Gastrocnemius medialis (tissue), 4 donors: ENCODE measurements around the gene ZBTB21. TPM values are rescaled to one million over a fixed set of nuclear protein-coding genes. Genes with fewer than 3 reads are reported as not detected.

Experiments
- ATAC-seq, 2 donors: fragments of 150-250 bp; one replicate each; pipeline ENCODE4 v1.9.1; 2016
- DNase-seq, 2 donors: peaks; one replicate each; pipeline ENCODE4 v3.0.0-alpha.2; 2019
- H3K27ac ChIP-seq, 4 donors: fragments of 200-600 bp; sonication (generic); 1 replicate in 1 of 4; 2 replicates in 3 of 4; pipeline ENCODE4 v1.5.1; 2016 to 2018; ENCODE audit warnings: mild to moderate bottlenecking in 2 of 4, moderate library complexity in 1 of 4
- H3K27me3 ChIP-seq, 3 donors: fragments of 200-600 bp; sonication (generic) in 2 of 3; 1 replicate in 1 of 3; 2 replicates in 2 of 3; pipeline versions ENCODE4 v1.5.1 to v1.6.0; 2016 to 2019; ENCODE audit warnings: mild to moderate bottlenecking in 1 of 3, moderate library complexity in 1 of 3
- H3K36me3 ChIP-seq, 2 donors: fragments of 200-600 bp; sonication (generic) in 1 of 2; one replicate each; pipeline ENCODE4 v1.5.1; 2017 to 2018
- H3K4me1 ChIP-seq, 2 donors: fragments of 200-600 bp; sonication (generic) in 1 of 2; one replicate each; pipeline ENCODE4 v1.5.1; 2016 to 2017; ENCODE audit warnings: mild to moderate bottlenecking in 2 of 2
- H3K4me3 ChIP-seq, 4 donors: fragments of 200-600 bp; sonication (generic) in 3 of 4; 1 replicate in 1 of 4; 2 replicates in 3 of 4; pipeline ENCODE4 v1.5.1; 2016 to 2019; ENCODE audit warnings: mild to moderate bottlenecking in 2 of 4
- H3K9me3 ChIP-seq, 3 donors: fragments of 200-600 bp; sonication (generic) in 2 of 3; 1 replicate in 1 of 3; 2 replicates in 2 of 3; pipeline ENCODE4 v1.5.1; 2016 to 2019
- CTCF ChIP-seq, 5 experiments: fragments of 450-650 bp in 3 of 5; fragments of 200-600 bp in 2 of 5; sonication (generic) in 2 of 5; IDR thresholded peaks in 4 of 5; conservative IDR thresholded peaks in 1 of 5; 1 replicate in 4 of 5; 2 replicates in 1 of 5; pipeline ENCODE4 v1.5.1; 2016 to 2019; ENCODE audit warnings: antibody characterized with exemption in 5 of 5, mild to moderate bottlenecking in 3 of 5, moderate library complexity in 3 of 5
- POLR2A ChIP-seq, 2 donors: fragments of 450-650 bp; IDR thresholded peaks; one replicate each; pipeline ENCODE4 v1.6.1; 2017; ENCODE audit warnings: antibody characterized with exemption in 2 of 2, mild to moderate bottlenecking in 2 of 2, moderate library complexity in 2 of 2
- in situ Hi-C, 4 donors: fragments of 200-750 bp; cut with MboI; loops; one replicate each; pipeline versions ENCODE4 v1.15.0 to v1.8.0; 2017; ENCODE audit warnings: low sequenced_read_pairs in 4 of 4
- intact Hi-C: fragments of 100-400 bp; cut with DNase I; formaldehyde crosslinking; loops from one replicate; pipeline ENCODE4 v1.15.1; 2023; ENCODE audit warnings: low total_unique reads
- total RNA-seq, 4 donors: library from RNA; depleted of rRNA; stranded (reverse); fragments of >200 nt; gene quantifications; one replicate each; pipeline versions ENCODE4 v1.1.0 to v1.2.3, GENCODE V29; 2016

The ZBTB21 gene
- total RNA-seq, 4 donors from 2014 or later = 1.9 to 5.0 (median 4.0) TPM

DNA sequence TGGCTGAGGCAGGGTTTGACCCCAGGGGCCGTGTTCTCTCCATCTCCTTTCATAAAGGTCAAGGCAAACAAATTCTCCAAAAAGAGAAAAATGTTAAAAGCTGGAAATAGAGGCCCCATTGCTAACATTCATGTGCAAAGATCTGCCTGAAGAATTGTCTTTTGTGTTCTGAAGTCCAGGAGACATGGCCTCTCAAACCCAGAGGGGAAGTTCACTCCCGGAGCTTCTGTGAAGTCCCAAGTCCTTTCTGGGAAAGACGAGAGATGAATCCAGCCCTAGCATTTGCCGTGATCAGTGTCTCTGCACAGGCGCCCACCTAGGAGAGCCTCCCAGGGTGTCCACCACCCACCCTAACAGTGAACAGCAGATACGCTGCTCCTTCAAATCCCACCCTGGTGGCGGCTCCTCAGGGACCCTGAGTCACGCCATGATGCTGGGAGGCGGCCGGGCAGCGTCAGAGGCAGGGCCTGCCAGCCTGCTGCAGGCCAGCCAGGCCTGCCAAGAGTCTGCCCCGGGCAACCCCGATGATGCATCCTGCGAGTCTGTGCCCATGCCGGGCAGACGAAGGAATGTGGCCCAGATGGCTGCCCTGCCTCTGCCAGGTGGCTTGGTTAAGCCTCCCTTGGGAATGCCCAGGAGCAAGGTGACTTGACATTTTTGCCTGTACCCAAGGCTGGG, 51.1 kb downstream of the ZBTB21 start:
- in situ Hi-C loops = no loop called here
- no peak for ATAC-seq

GRCh38 chr21:41957991-41958766, 52.0 kb downstream of the ZBTB21 start:
- H3K4me1 ChIP-seq = peaks cover 23 to 25% of the 10 kb centered on the region in 2 donors
- H3K4me3 ChIP-seq = no peak overlapping the region
- peak overlapping the region; percentile 54 to 66 (median 61) for H3K27ac ChIP-seq
- peak; percentile 44 to 62 for DNase-seq
- in situ Hi-C loops (no loop called here), intact Hi-C loops (loop anchor here (5.0 to 10.0 kb wide), 3 partner anchors 81 to 277 kb away; partner anchors contain the start of gene PRDM15)
- H3K27me3 ChIP-seq = no peaks in the 10 kb centered on the region
- H3K9me3 ChIP-seq = no peaks in the 10 kb centered on the region
- ATAC-seq = peak; percentile 53 to 73
- H3K36me3 ChIP-seq = no peaks in the 10 kb centered on the region
- no peak for TF ChIP-seq POLR2A (IDR thresholded peaks at IDR 0.05)
- TF ChIP-seq CTCF (IDR thresholded peaks at IDR 0.05 in 4 of 5, conservative IDR thresholded peaks at IDR 0.05 in 1 of 5) = peak in 2 of 5 experiments; percentile 47 to 60

More for the DNA sequence above, 51.1 kb downstream of the ZBTB21 start:
- intact Hi-C loops = loop anchor here (5.0 to 10.0 kb wide), 3 partner anchors 82 to 276 kb away; partner anchors contain the start of gene PRDM15
- peak overlapping the region in 3 of 4 donors; percentile 51 to 62 (median 60) for H3K27ac ChIP-seq
- H3K4me3 ChIP-seq = no peak overlapping the region
- no peaks in the 10 kb centered on the region for H3K36me3 ChIP-seq
- H3K4me1 ChIP-seq = peaks cover 22 to 25% of the 10 kb centered on the region in 2 donors
- no peaks in the 10 kb centered on the region for H3K27me3 ChIP-seq
- no peak for TF ChIP-seq POLR2A (IDR thresholded peaks at IDR 0.05)
- TF ChIP-seq CTCF (IDR thresholded peaks at IDR 0.05 in 4 of 5, conservative IDR thresholded peaks at IDR 0.05 in 1 of 5) = no peak
- H3K9me3 ChIP-seq = no peaks in the 10 kb centered on the region
- DNase-seq = peak in 1 of 2 donors; percentile 55

DNA sequence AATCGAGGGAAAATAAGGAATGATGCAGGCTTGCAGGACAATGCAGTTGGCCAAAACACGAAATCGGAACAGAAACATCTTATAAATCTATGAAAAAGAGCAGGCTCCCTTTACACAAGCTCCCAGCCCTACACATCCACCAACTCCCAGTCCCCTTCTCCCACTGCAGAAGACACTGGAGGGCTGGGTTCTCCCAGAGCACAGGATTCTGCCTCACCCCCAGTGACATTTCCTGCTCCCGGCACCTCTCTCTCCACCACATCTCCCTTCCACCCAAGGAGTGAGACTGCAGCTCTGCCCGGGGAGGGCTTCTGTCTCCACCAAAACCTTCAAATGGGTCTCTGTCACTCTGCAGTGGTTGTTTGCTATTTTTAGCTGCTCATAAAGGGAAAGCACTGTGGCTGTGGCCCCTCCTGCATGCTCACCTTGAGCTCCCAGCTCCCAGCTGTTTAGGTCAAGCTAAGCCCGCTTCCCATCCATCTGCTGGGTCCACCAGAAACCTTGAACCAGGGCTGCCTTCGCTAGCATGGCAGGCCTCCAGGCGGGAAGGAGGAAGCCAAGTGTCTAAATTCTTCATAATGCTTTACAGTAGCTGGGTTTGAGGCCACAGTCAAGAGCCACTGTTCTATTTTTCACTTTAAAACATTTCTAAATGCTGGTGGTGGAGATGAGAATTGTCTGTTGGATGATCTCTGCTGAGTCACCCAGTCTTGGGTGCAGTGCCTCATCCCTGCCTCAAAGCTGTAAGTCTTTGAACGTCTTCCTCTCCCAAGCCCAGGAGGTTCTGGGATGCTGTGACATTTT, 53.0 kb downstream of the ZBTB21 start:
- in situ Hi-C loops (no loop called here), intact Hi-C loops (loop anchor here (5.0 to 10.0 kb wide), 3 partner anchors 80 to 278 kb away; partner anchors contain the start of gene PRDM15)
- TF ChIP-seq CTCF (IDR thresholded peaks at IDR 0.05 in 4 of 5, conservative IDR thresholded peaks at IDR 0.05 in 1 of 5) (no peak), POLR2A (IDR thresholded peaks at IDR 0.05) (no peak)
- no peak overlapping the region for H3K4me3 ChIP-seq
- H3K4me1 ChIP-seq = peaks cover 33 to 34% of the 10 kb centered on the region in 2 donors
- DNase-seq (peak in 1 of 2 donors; percentile 9), ATAC-seq (no peak)
- no peaks in the 10 kb centered on the region for H3K36me3 ChIP-seq
- peak overlapping the region; percentile 54 to 66 (median 59) for H3K27ac ChIP-seq
- H3K9me3 ChIP-seq = no peaks in the 10 kb centered on the region
- peaks cover 0 to 9% (median 0%) of the 10 kb centered on the region in 3 donors for H3K27me3 ChIP-seq

GRCh38 chr21:41955516-41955915, 54.6 kb downstream of the ZBTB21 start:
- intact Hi-C loops = loop anchor here (5.0 to 10.0 kb wide), 3 partner anchors 78 to 279 kb away; partner anchors contain the start of gene PRDM15

More at GRCh38 chr21:41955516-41955915, 54.6 kb downstream of the ZBTB21 start:
- Histone ChIP-seq H3K27ac (no peak overlapping the region), H3K9me3 (no peaks in the 10 kb centered on the region), H3K4me3 (no peak overlapping the region), H3K4me1 (peaks cover 35 to 38% of the 10 kb centered on the region in 2 donors), H3K36me3 (no peaks in the 10 kb centered on the region), H3K27me3 (peaks cover 0 to 13% (median 0%) of the 10 kb centered on the region in 3 donors)
- in situ Hi-C loops = no loop called here
- no peak for DNase-seq
- no peak for TF ChIP-seq POLR2A (IDR thresholded peaks at IDR 0.05)
- TF ChIP-seq CTCF (IDR thresholded peaks at IDR 0.05 in 4 of 5, conservative IDR thresholded peaks at IDR 0.05 in 1 of 5) = no peak
- no peak for ATAC-seq
